Activated T-cell treated with anti-CD3 and anti-CD28 coated beads for 48 hours (primary cell): ENCODE results near the gene COPS7A.
A peak's percentile ranks its signal among the peaks of the same experiment; 100 is the strongest.

Experiments used
- DNase-seq: peaks from one replicate; pipeline ENCODE4 v3.0.0-alpha.2; 2020; ENCODE audit warnings: low read depth

Gene COPS7A, protein sequence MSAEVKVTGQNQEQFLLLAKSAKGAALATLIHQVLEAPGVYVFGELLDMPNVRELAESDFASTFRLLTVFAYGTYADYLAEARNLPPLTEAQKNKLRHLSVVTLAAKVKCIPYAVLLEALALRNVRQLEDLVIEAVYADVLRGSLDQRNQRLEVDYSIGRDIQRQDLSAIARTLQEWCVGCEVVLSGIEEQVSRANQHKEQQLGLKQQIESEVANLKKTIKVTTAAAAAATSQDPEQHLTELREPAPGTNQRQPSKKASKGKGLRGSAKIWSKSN

DNA sequence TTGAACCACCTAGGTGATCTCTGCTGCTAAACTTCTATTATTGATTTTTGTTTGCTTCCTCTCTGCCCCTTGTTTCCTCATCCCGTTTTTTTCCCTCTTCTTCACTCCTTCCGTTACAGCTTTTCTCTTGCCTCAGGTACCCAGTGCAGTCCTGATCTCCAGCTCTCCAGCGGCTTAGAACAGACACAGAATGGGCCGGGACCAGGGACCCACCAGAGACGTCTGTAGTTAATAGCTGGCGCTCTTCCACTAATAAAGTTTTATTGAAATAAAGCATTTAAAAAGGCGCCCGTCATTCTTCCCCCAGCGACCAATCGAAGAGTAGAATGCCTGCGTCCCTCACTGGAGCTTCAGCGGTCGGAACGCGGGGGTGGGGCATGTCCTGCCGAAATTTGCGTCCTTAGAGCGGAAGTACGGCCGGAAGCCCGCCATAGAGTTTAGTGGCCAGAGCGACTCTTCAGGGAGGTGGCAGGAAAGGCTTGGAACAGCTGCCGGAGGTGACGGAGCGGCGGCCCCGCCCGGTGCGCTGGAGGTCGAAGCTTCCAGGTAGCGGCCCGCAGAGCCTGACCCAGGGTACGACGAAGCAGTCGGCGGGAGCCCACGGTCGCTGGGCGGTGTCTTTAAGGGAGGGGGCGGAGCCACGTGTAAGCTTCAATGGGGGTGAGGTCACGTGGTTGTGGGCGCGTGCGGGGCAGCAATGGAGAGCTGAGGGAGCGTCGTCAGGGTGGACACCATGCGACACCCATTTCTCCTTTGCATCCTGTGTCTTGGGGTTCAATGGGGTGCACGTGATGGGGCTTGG, at the start of gene COPS7A:
Gene COPS7A, plus strand, starts transcription at position 440 of the 802 bp plus-strand sequence. CDS start 611 bp downstream, outside the sequence.
- DNase-seq = peak; percentile 94

DNA sequence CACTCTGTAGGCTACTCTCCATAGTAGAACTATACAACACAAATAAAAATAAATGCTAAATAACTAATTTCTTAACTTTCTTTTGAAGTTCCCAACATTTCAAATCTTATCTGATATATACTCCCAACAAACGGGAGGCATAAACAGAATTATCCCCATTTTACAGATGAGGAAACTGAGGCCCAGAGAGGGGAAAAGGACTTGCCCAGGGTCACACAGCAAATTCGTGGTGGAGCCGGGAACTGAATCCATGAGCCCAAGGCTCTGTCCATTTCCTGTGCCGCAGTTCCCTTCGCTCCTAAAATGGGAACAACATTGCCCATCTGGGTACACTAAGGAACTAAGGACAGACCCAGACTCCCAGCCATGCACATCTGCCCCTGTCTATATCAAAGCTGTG, 46.9 kb upstream of the COPS7A start:
- no peak for DNase-seq

DNA sequence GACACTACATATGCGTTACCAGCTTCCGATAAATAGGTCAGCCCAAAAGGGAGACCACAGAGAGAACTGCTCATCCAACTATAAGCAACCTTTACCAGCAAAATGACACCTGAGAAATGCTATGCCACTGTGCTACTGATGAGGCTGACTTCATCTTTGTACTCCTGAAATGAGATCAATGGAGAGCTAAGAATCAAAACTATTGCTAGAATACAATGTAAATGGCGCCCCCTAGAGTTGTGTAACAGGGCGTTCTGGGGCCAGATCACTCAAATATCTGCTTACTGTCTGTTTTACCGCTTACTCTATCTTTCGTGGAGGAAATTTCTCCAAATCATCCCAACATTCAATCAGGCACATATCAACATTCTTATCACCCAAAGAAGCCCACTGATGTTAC, 39.2 kb upstream of the COPS7A start:
- DNase-seq = no peak

DNA sequence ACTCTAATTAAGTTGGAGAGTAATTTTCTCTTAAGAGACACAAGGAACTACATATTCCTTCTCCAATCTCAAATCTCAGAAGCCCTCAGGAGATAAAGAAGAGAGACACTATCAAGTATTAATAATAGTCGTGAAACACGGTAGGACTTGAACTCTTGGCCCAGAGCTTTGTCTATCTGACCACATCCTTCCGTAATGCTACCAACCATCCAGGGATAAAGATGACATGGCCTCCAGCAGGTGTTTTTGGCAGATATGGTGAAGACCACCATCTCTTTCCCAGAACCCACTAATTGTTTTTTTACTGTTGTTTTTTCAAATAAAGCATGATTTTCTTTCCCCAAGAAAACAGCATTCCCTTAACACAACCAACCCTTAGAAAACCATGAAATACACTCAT, 38.0 kb upstream of the COPS7A start:
- no peak for DNase-seq

DNA sequence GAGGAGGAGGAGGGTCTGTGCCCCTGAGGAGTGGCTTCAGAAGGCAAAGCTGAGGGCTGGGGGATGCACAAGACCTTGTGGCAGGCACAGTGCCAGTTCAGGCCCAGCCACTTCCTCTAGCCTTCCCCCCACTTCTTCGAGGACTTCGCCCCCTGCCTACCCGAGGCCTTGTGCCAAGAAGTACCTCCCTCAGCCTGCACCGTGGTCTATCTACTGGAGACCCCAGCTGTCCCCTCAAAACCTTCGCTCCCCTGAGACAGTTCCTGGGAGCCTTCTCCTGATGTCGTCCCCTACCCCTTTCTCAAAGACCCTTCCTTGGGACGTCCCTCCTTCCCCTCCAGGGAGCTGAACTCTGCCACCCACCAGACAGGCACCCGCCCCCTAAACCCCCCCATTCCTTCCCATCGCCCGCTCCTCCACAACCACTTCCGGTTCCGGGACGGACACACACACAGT, 35.3 kb upstream of the COPS7A start:
- DNase-seq = no peak

DNA sequence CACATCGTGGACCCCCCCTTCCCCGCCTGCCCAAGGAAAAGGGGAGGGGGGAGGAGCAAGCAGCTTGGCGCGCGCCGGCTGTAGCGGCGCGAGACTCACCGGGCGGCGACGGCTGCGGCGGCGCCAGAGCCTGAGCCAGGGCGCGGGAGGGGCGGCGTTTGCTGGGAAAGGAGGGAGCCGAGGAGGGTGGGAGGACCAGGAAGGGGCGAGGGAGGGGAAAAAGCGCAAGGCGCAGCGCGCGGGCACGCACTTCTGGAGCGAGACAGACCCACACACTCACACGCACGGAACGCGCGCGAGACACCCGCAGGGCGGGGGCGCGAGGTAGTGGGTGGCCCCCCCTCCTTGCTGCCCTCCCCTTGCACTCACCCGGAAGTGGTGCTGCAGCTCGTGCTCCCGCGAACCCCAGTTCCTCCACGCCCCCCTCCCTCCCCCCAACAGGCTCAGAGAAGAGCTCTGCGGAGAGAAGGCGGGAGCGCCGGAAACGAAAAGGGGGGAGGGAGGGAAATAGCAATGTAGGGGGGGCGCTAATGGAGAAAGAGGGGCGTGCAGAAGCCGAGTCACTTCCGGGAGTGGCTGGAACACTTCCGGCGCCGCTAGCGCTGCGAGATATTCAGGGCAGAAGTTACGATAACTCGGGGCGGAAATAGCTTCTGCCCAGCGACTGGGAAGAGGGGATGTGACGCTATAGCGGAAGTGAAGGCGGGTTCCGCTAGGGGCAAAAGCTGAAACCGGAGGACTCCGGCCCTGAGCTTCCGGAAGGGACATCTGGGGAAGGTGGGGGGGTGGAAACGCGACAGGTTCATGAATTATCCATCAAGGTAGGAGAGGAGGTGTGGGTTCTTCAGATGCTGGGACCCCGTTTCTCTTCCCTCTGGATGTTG, 34.6 kb upstream of the COPS7A start, which contains the start of gene ZNF384:
Gene ZNF384, minus strand, starts transcription at position 377 of the 884 bp plus-strand sequence. CDS start 9,855 bp downstream, outside the sequence.
- DNase-seq = peak; percentile 88

DNA sequence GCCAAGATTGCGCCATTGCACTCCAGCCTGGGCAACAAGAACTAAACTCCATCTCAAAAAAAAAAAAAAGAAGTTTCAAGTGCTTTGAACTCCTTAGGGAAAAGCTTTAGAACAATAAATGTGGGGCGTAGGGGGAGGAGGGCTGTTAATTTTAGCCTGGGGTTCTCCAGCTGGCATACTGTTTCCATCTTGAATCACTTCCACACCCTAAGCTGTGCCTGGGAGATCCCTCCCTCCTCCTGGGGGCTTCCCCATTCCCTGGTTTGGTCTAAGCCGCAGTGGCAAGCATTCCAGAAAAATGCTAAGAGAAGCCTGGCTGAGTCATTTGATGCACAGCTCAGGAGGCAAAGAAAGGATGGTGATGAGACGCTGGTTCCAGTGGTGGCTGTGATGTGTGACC, 32.4 kb upstream of the COPS7A start:
- no peak for DNase-seq

DNA sequence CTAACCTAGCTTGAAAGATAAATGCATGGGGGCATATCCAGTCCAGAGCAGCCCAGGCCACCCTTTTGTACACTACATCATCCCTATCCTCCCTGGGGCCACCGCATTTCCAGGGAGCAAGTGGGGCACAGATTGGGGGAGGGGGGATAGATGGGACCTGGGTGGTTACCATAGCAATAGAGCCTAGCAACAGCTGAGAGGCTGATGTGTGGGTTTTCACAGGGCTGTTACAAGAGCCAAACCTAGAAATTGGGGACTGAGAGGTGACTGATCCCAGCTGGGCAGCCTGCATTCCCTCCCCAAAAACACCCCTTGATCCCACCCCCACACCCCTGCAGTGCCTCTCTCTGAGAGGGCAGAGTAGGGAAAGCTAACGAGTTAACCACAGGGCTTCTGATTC, 31.0 kb upstream of the COPS7A start:
- no peak for DNase-seq

DNA sequence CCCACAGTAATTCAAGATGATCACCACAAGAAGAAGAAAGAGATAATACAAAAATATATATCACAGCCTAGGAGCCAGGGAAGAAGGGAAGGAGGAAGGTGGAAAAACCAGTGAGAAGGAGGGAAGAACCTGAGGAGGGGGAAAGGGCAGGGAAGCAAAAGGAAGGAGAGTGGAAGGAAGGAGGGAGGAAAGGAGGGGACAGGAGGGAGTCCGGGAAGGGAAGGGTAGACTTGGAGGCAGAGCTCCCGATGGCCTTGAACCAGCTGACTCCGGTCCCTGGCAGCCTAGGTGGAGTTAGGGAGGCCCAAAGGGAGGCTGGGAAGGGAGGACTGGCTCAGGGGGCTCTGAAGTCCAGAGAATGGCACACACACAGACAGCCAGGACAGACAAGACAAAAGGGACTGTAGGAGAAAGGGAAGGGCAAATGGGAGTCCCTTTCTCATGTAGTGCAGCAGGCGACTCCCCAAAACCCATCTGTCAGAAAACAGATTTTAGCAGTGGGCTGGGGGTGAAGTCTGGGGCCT, 30.0 kb upstream of the COPS7A start:
- DNase-seq = no peak

DNA sequence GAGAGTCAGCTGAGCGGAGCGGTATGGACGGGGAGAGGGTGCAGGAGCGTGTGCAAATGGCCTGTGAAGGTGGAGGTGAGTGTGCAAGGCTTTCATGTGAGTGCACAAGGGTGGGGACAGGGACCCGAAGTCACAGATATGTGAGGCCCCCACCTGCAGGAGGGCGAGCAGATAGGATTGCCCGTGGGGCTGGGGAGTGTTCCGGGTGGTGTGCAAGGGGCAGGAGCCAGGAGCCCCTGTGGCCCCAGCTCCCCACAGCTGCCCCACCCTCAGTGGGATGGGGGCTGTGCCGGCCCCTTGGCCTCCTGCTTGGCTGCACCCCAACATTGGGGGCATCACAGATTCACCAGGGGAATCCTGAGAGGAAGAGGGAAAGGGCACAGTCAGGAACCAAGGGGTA, 29.1 kb upstream of the COPS7A start:
- DNase-seq = no peak

DNA sequence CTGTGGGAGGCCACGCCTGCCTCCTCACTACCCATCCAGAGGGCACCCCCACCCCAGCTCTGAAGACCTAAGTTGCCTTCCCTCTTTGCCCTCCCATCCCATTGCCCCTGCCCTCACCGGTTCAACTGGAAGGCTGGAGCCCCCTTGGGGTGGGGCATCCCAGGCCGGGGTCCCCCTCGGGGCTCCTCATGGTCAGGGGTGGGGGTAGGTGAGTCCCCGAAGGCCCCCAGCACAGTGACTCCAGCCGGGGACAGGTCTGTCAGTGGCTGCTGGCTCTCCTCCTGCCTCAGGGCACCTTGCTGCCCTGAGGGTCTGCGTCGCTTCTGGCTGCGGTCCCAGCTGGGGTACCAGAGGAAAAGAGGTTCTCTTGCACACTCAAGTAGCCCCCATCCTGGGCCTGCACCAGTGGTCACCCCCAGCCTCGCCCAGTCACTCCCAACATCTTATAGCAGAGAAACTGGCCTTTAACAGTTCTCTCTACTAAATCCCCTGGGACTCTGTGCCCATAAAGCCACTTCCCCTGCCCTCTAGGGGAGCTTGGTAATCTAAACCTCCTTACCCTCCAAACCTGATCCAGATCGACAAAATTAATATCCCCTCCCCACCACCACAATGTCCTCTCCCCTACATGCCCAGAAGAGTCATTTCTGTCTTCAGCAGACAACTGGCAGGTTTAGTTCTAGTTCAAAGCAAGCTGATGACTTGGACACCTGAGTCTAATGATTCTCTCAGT, 28.4 kb upstream of the COPS7A start:
- DNase-seq = no peak

DNA sequence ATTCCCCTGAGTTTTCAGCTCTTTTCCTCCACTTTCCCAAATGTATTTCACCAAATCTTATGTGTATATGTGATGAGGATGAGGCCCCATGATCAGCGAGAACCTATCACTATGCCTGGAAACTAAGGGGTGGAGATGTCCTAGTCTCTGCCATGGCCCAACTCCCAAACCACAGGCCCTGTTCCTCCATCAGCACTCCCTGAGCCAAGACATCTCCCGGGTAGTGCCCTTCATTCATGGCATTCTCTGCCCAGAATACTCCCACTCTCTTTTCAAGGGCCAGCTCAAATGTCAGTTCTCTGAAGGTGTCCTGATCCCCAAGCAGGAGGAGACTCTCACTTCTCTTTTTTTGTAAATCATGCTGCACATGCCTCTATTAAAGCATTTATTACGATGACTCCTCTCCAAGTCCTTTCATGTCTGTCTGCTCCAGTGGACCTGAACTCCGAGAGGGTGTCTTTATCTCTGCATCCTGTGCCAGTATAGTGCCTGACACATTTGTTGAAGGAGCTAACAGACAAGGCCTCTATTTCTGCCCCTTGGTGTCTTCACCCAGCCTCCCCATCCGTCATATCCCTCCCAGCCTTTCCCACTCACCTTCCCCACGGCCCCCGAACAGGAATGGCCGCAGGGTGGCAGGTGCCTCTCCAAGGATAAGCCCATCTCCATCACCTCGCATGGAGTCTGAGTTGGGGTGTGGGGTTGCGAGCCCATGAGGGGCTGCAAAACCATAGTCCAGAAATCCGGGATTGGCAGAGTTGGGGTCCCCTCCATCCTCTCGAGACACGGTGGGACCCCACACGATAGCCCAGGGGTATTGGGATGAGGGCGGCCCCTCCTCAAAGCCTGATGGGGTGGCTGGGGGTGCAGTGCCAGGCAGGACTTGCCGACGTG, 26.9 kb upstream of the COPS7A start:
- DNase-seq = no peak

DNA sequence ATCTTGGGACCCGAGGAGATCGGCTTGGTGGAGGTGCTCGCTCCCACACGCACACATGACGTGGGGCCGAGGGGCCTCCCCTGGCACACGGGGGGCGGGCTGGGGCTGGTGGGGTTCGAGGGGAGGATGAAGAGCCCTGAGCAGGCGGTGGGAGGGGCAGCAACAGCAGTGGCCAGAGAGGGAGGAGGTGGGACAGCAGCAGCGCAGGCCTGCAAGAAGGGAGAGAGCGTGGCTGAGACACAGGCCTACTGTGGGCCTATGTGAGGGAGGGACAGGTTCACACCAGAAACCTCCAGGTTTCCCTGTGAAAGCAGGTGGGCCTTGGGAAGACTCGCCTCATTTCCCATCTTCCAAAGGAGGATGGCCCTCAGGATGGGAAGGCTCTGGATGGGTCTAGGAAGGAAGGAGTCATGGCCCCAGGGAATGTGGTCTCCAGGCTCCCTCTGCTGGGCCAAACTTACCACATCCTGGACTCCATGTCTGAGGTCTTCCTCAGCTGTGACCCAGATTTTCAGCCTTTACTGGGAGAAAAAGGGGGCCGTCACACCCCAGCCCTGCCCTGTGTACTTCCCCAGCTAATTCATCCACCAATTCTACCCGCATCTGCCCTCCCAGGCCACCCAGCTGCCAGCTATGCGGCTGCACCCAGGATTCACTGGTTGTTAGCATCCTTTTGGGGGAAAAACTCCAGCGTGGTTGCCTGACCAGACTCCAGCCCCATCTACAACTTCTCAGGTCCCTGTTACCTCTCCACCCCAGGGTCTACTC, 26.1 kb upstream of the COPS7A start:
- DNase-seq = no peak

DNA sequence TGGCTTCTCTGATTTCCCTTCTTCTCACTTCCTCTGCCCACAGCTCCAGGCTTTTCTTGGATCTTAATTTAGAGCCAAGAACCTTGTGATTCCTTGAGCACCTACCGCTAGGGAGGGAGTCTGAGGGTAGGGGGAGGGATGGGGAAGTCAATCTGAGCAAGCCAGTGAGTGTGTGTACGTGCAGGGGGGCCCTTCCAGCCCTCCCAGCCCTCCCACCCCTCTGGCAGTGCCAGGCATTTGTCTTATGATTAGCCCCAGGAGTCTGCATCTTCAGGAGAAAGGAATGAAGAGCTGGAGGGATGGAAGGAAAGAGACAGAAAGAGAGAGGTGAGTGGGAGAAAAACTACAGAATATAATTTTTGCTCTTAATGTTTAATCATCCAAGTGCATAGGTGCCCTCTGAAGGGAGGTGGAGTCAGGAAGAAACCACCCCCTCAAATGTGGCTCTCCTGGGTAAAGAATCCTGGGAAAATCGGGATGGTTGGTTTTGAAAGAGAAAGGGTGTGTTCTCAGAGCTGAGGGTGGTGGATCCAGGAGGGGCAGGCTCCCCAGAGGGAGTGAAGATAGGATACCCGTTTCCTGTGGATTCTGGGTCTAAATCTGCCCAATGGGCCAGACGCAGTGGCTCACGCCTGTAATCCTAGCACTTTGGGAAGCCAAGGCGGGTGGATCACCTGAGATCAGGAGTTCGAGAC, 25.3 kb upstream of the COPS7A start:
- DNase-seq = no peak

DNA sequence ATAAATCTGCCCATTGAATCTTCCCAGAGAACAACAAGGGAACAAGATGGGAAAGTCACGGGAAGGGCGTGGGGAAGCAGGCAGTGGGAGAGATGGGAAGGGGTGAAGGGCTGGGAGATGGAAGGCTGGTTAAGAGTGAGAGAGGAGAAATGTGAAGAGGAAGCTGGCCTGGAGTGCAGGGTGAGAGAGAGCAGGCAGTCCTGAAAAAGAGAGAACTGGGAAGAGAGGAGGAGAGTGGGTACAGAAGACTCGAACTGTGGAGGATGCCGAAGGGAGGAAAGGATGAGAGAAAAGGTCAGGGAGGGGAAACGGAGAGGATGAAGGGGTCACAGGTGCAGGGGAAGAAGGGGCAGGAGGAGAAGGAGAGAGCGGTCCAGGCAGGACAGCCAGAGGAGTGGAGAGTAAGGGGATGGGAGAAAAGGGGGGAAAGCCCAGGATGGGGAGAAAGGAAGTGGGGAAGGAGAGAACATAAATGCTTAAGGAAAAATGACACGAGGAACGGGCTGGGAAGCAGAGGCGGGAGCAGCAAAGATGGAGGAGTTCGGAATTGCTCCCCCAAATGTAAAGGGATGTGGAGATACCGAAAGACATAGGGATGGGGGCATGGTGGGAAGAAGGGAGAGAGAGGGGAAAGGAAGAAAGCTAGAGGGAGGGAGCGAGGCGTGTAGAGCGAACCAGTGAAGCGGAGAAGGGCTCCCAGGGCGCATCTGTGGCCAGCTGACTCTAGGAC, 24.4 kb upstream of the COPS7A start:
- DNase-seq = no peak

DNA sequence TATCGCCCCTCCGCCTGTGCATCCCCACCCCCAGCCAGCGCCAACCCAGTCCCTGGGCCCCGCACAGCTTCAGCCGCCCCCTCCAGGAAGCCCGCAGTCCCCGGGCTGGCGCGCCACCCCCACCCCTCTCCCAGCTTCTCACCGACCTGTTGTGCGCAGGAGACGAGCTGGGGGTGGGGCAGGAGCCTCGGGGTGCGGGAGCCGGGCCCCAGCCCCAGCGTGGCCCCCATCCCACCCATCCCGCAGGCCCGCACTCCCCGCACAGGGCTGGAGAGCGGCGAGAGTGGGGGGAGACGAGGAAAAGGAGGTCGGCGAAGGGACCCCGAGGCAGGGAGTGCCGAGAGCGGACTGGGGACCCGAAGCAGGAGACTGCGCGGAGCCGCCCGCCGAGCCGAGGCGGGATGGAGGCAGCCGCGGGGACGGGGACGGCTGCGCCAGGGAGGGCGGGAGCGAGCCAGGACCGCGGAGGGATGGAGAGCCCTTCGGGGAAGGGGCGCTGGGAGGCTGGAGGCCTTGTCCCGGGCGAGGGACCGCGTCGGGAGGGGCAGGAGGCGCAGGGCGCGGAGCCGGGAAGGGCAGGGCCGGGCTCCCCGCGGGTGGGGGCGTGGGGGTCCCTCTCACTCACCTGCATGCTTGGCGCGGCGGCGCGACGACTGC, 23.7 kb upstream of the COPS7A start:
- DNase-seq = no peak

DNA sequence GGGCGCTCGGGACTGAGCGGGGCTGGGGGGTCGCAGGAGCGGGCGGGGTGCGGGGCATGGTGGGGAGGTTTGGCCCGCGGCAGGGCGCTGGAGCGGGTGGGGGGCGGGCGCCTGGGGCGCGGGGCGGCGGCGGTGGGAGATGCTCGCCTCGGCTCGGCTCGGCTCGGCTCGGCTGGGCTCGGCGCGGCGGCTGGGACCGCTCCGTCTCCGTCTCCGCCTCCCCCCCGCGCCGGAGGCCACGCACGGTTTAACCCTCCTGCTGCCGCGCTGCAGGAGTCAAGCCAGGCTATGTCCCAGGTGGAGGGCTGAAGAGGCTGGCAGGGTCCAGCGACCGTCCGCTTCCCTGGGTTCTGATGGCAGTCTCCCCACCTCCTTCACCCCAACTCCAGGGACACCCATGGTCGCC, 23.2 kb upstream of the COPS7A start, which contains the start of gene PIANP:
Gene PIANP, minus strand, starts transcription at position 170 of the 406 bp plus-strand sequence. CDS start 2,754 bp downstream, outside the sequence.
- peak; percentile 42 for DNase-seq
